Caco-2 (cell line): ENCODE results near the gene VASN. TPM values are rescaled to one million over a fixed set of nuclear protein-coding genes. Genes with fewer than 3 reads are reported as not detected.

Experiments
- BruUV-seq: library from RNA; stranded (reverse); fragments of 400-500 nt; replicated peaks from 2 replicates; lab custom pipeline; 2021; lab: Mats Ljungman, UMichigan
- CTCF ChIA-PET: fragments of 300-600 bp; sonication (Branson Sonifier 250); formaldehyde crosslinking; loops from one replicate; lab custom pipeline; 2022; ENCODE audit warnings: antibody characterized with exemption; lab: Charles Lee
- POLR2A ChIA-PET: fragments of 300-600 bp; sonication (Branson Sonifier 250); formaldehyde crosslinking; loops from one replicate; lab custom pipeline; 2022; ENCODE audit warnings: antibody characterized with exemption; lab: Charles Lee
- DNase-seq, 2 experiments: peaks; one replicate each; pipeline versions ENCODE4 v3.0.0 to v3.0.0-alpha.2; 2020 to 2022
- H3K27me3 ChIP-seq: replicated peaks from 2 replicates; pipeline ENCODE4 v1.6.0; 2011; ENCODE audit warnings: low read length; ENCODE audit not compliant: control insufficient read depth, insufficient read depth
- H3K36me3 ChIP-seq: 2 replicates; pipeline ENCODE4 v1.5.1; 2011; ENCODE audit warnings: low read length; ENCODE audit not compliant: control insufficient read depth, insufficient read depth
- H3K4me1 ChIP-seq: fragments of 250-450 bp; sonication (Bioruptor Pico); 2 replicates; pipeline ENCODE4 v1.5.1; 2020; ENCODE audit warnings: mild to moderate bottlenecking
- H3K4me3 ChIP-seq: 2 replicates; pipeline ENCODE4 v1.5.1; 2011; ENCODE audit warnings: low read depth, mild to moderate bottlenecking, control low read depth, low read length
- H3K9me3 ChIP-seq: fragments of 250-450 bp; sonication (Bioruptor Pico); 2 replicates; pipeline ENCODE4 v1.5.1; 2020; ENCODE audit warnings: mild to moderate bottlenecking, moderate library complexity
- H3K27ac Mint-ChIP-seq: one replicate; pipeline ENCODE4 v1.8.0; 2022; ENCODE audit warnings: mixed read lengths; ENCODE audit not compliant: unreplicated experiment
- H3K27me3 Mint-ChIP-seq: one replicate; pipeline ENCODE4 v1.8.0; 2022; ENCODE audit warnings: mixed read lengths; ENCODE audit not compliant: insufficient read depth, unreplicated experiment
- H3K36me3 Mint-ChIP-seq: one replicate; pipeline ENCODE4 v1.8.0; 2022; ENCODE audit warnings: mild to moderate bottlenecking, mixed read lengths; ENCODE audit not compliant: insufficient read depth, unreplicated experiment
- H3K4me1 Mint-ChIP-seq: one replicate; pipeline ENCODE4 v1.8.0; 2022; ENCODE audit warnings: low read depth, mixed read lengths; ENCODE audit not compliant: unreplicated experiment
- H3K4me3 Mint-ChIP-seq: one replicate; pipeline ENCODE4 v1.8.0; 2022; ENCODE audit warnings: mild to moderate bottlenecking, moderate library complexity, mixed read lengths; ENCODE audit not compliant: unreplicated experiment
- H3K9me3 Mint-ChIP-seq: one replicate; pipeline ENCODE4 v1.8.0; 2022; ENCODE audit warnings: mixed read lengths; ENCODE audit not compliant: unreplicated experiment
- CTCF ChIP-seq, 2 experiments: fragments of 200-600 bp in 1 of 2; IDR thresholded peaks; 1 replicate in 1 of 2; 2 replicates in 1 of 2; pipeline versions ENCODE4 v1.5.1 to v1.8.0; 2011 to 2022; ENCODE audit warnings: antibody characterized with exemption in 1 of 2, control low read depth in 1 of 2, inconsistent platforms in 1 of 2, low read depth in 1 of 2, low read length in 1 of 2, mild to moderate bottlenecking in 1 of 2, moderate library complexity in 1 of 2; ENCODE audit not compliant: insufficient read depth in 1 of 2, severe bottlenecking in 1 of 2, unreplicated experiment in 1 of 2
- intact Hi-C: fragments of 100-400 bp; cut with micrococcal nuclease; formaldehyde crosslinking; loops from one replicate; pipeline ENCODE4 v1.10.0; 2022; ENCODE audit not compliant: unreplicated experiment
- total RNA-seq: library from RNA; stranded (reverse); gene quantifications from 2 replicates; pipeline ENCODE4 v1.2.3, GENCODE V29; 2022

The VASN gene
- total RNA-seq, 1 experiment from 2014 or later: 2.7 TPM

- intact Hi-C loops: no loop called here
- Histone ChIP-seq H3K4me1 (no peaks in the 10 kb centered on the region), H3K4me3 (no peak overlapping the region), H3K9me3 (no peaks in the 10 kb centered on the region), H3K36me3 (no peaks in the 10 kb centered on the region; the same call in 1 of the 2 replicates), H3K27me3 (no peaks in the 10 kb centered on the region)
- Mint-ChIP-seq H3K9me3 (no peaks in the 10 kb centered on the region), H3K4me3 (no peak overlapping the region), H3K4me1 (no peaks in the 10 kb centered on the region), H3K27me3 (no peaks in the 10 kb centered on the region), H3K36me3 (peaks cover 16% of the 10 kb centered on the region), H3K27ac (no peak overlapping the region)
- TF ChIP-seq CTCF (IDR thresholded peaks at IDR 0.05; ENCODE audit: insufficient read depth in 1 of 2, low read depth in 1 of 2, low read length in 1 of 2, severe bottlenecking in 1 of 2, unreplicated experiment in 1 of 2): no peak
- ChIA-PET POLR2A (no interaction called here), CTCF (no interaction called here)
- no TSS peak for BruUV-seq
- DNase-seq: no peak
Observed at GRCh38 chr16:4345836-4346781, 25.5 kb upstream of the VASN start.

- CTCF ChIA-PET: no interaction called here
- no TSS peak for BruUV-seq
Observed at GRCh38 chr16:4347010-4347409, 24.6 kb upstream of the VASN start.

More at GRCh38 chr16:4347010-4347409, 24.6 kb upstream of the VASN start:
- no peak overlapping the region for H3K27ac Mint-ChIP-seq
- POLR2A ChIA-PET: no interaction called here
- H3K4me3 ChIP-seq: no peak overlapping the region
- H3K27me3 ChIP-seq: no peaks in the 10 kb centered on the region
- H3K4me1 ChIP-seq: no peaks in the 10 kb centered on the region
- H3K9me3 ChIP-seq: no peaks in the 10 kb centered on the region
- H3K4me3 Mint-ChIP-seq: no peak overlapping the region
- DNase-seq: no peak
- no peaks in the 10 kb centered on the region for H3K9me3 Mint-ChIP-seq
- no peaks in the 10 kb centered on the region; the same call in 1 of the 2 replicates for H3K36me3 ChIP-seq
- H3K27me3 Mint-ChIP-seq: no peaks in the 10 kb centered on the region
- intact Hi-C loops: no loop called here
- TF ChIP-seq CTCF (IDR thresholded peaks at IDR 0.05; ENCODE audit: insufficient read depth in 1 of 2, low read depth in 1 of 2, low read length in 1 of 2, severe bottlenecking in 1 of 2, unreplicated experiment in 1 of 2): no peak
- H3K4me1 Mint-ChIP-seq: no peaks in the 10 kb centered on the region
- H3K36me3 Mint-ChIP-seq: peaks cover 18% of the 10 kb centered on the region
